ENCODE data around the gene PLCH1. TPM values are rescaled to one million over a fixed set of nuclear protein-coding genes. Genes with fewer than 3 reads are reported as not detected.

Gene PLCH1
- total and polyA plus RNA-seq, 10 of the 15 experiments (the other 5 are each of a cell fraction or from before 2014, with no cell fraction given), result 0.03 to 0.22 (median 0.04) TPM; not detected in 5

GRCh38 chr3:155519078-155519477 is 225.8 kb downstream of the PLCH1 start:
- CTCF ChIA-PET, result no interaction called here
- peak; percentile 89 for ATAC-seq
- SMC1A ChIA-PET (ENCODE audit: uncharacterized antibody, unreplicated experiment), result interaction anchor here (1.1 to 1.5 kb wide), 2 partner anchors 10 to 25 kb away, joined by 3 to 4 read pairs; no protein-coding TSS in a partner anchor
- TF ChIP-seq, protein P1, sequence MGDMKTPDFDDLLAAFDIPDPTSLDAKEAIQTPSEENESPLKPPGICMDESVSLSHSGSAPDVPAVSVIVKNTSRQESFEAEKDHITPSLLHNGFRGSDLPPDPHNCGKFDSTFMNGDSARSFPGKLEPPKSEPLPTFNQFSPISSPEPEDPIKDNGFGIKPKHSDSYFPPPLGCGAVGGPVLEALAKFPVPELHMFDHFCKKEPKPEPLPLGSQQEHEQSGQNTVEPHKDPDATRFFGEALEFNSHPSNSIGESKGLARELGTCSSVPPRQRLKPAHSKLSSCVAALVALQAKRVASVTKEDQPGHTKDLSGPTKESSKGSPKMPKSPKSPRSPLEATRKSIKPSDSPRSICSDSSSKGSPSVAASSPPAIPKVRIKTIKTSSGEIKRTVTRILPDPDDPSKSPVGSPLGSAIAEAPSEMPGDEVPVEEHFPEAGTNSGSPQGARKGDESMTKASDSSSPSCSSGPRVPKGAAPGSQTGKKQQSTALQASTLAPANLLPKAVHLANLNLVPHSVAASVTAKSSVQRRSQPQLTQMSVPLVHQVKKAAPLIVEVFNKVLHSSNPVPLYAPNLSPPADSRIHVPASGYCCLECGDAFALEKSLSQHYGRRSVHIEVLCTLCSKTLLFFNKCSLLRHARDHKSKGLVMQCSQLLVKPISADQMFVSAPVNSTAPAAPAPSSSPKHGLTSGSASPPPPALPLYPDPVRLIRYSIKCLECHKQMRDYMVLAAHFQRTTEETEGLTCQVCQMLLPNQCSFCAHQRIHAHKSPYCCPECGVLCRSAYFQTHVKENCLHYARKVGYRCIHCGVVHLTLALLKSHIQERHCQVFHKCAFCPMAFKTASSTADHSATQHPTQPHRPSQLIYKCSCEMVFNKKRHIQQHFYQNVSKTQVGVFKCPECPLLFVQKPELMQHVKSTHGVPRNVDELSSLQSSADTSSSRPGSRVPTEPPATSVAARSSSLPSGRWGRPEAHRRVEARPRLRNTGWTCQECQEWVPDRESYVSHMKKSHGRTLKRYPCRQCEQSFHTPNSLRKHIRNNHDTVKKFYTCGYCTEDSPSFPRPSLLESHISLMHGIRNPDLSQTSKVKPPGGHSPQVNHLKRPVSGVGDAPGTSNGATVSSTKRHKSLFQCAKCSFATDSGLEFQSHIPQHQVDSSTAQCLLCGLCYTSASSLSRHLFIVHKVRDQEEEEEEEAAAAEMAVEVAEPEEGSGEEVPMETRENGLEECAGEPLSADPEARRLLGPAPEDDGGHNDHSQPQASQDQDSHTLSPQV (IDR thresholded peaks at IDR 0.05), result no peak
- no peak for TF ChIP-seq ZNF24 (IDR thresholded peaks at IDR 0.05)
- no peak for TF ChIP-seq E2F8 (IDR thresholded peaks at IDR 0.05; ENCODE audit: low read depth, partially characterized antibody)
- TF ChIP-seq FOXK2 (IDR thresholded peaks at IDR 0.05), result no peak
- TF ChIP-seq JUND (IDR thresholded peaks at IDR 0.05; ENCODE audit: low read depth, low read length), result no peak
- no peak for TF ChIP-seq RCOR1 (conservative IDR thresholded peaks at IDR 0.05; ENCODE audit: low read depth, low read length)
- no peak for TF ChIP-seq NFXL1 (IDR thresholded peaks at IDR 0.05; ENCODE audit: borderline replicate concordance)
- no peak for TF ChIP-seq BMI1 (IDR thresholded peaks at IDR 0.05; ENCODE audit: borderline replicate concordance)
- no peak for TF ChIP-seq SP1 (IDR thresholded peaks at IDR 0.05; ENCODE audit: low read depth, low read length)
- 0 out of 2 replicates have a peak, but pooled peaks have one; percentile 25 for TF ChIP-seq ATF2 (IDR thresholded peaks at IDR 0.05; ENCODE audit: low read length)
- no peak for TF ChIP-seq MAX (IDR thresholded peaks at IDR 0.05; ENCODE audit: low read depth, low read length)
- TF ChIP-seq, protein P2, sequence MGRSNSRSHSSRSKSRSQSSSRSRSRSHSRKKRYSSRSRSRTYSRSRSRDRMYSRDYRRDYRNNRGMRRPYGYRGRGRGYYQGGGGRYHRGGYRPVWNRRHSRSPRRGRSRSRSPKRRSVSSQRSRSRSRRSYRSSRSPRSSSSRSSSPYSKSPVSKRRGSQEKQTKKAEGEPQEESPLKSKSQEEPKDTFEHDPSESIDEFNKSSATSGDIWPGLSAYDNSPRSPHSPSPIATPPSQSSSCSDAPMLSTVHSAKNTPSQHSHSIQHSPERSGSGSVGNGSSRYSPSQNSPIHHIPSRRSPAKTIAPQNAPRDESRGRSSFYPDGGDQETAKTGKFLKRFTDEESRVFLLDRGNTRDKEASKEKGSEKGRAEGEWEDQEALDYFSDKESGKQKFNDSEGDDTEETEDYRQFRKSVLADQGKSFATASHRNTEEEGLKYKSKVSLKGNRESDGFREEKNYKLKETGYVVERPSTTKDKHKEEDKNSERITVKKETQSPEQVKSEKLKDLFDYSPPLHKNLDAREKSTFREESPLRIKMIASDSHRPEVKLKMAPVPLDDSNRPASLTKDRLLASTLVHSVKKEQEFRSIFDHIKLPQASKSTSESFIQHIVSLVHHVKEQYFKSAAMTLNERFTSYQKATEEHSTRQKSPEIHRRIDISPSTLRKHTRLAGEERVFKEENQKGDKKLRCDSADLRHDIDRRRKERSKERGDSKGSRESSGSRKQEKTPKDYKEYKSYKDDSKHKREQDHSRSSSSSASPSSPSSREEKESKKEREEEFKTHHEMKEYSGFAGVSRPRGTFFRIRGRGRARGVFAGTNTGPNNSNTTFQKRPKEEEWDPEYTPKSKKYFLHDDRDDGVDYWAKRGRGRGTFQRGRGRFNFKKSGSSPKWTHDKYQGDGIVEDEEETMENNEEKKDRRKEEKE (IDR thresholded peaks at IDR 0.05), result no peak
- no peak for TF ChIP-seq NR2C1 (IDR thresholded peaks at IDR 0.05)
- TF ChIP-seq LARP7 (IDR thresholded peaks at IDR 0.05), result no peak

More at GRCh38 chr3:155519078-155519477, 225.8 kb downstream of the PLCH1 start:
- H3K79me2 ChIP-seq (ENCODE audit: control insufficient read depth, insufficient read depth, low read length), result no peaks in the 10 kb centered on the region
- BruUV-seq (replicated peaks), result no TSS peak
- no peaks in the 10 kb centered on the region for H3K36me3 ChIP-seq (ENCODE audit: control insufficient read depth in 2 of 2, insufficient read depth in 2 of 2, low read length in 1 of 2)
- H3K4me2 ChIP-seq (ENCODE audit: control insufficient read depth, insufficient read depth), result no peak overlapping the region
- ChIA-PET RAD21 (ENCODE audit: unreplicated experiment) (no interaction called here), POLR2A (no interaction called here)
- FAIRE-seq (no peak), DNase-seq (ENCODE audit: low read depth, low spot score) (no peak)
- in situ Hi-C loops (cut with MboI) (no loop called here), intact Hi-C loops (cut with micrococcal nuclease; ENCODE audit: unreplicated experiment) (loop anchor here (2.0 to 5.0 kb wide), 2 partner anchors 24 to 33 kb away; no protein-coding TSS in a partner anchor)
- no peaks in the 10 kb centered on the region for H3K27me3 ChIP-seq (replicated peaks in 1 of 2; ENCODE audit: control insufficient read depth in 2 of 2, insufficient read depth in 2 of 2, low read length in 1 of 2)
- H3K9me3 ChIP-seq (replicated peaks; ENCODE audit: control insufficient read depth, insufficient read depth, low read length), result no peaks in the 10 kb centered on the region
- H4K20me1 ChIP-seq (ENCODE audit: control insufficient read depth, insufficient read depth), result no peaks in the 10 kb centered on the region
- H3K4me1 ChIP-seq (ENCODE audit: control insufficient read depth, insufficient read depth, low read length), result no peaks in the 10 kb centered on the region
- WGBS (ENCODE audit: insufficient coverage, insufficient replicate concordance, low lambda C conversion rate, missing lambda C conversion rate), result 14% methylated on average over 3 of the region's 3 CpGs
- H3K4me3 ChIP-seq, result no peak overlapping the region
- H2AFZ ChIP-seq (ENCODE audit: control insufficient read depth, low read depth, low read length), result no peak overlapping the region
- H3K27ac ChIP-seq (ENCODE audit: control insufficient read depth, insufficient read depth), result no peak overlapping the region
- H3K9ac ChIP-seq (ENCODE audit: control insufficient read depth, insufficient read depth, low read length), result no peak overlapping the region
